ENCODE measurements around the gene PKN1.

DNA sequence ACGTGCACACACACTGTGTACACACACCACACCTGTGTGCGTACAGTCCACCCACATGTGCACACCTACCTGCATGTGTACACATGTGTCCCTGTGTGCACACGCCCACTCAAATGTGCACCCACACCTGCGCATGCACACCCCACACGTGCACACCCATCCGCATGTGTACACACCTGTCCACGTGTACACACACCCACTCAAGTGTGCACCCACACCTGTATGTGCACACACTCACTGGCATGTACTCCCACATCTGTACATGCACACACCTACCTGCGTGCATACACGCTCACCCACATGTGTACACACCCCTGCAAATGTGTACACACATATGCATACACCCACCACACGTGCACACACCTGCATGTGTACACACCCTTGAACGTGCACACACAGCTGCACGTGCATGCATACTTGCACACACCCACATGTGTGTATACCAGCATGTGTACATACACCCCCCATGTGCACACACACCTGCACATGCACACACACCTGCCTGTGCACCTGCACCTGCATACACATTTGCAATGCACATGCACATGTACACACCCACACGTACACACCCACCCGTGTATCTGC, 10.6 kb downstream of the PKN1 start:
- TF ChIP-seq, protein P1, sequence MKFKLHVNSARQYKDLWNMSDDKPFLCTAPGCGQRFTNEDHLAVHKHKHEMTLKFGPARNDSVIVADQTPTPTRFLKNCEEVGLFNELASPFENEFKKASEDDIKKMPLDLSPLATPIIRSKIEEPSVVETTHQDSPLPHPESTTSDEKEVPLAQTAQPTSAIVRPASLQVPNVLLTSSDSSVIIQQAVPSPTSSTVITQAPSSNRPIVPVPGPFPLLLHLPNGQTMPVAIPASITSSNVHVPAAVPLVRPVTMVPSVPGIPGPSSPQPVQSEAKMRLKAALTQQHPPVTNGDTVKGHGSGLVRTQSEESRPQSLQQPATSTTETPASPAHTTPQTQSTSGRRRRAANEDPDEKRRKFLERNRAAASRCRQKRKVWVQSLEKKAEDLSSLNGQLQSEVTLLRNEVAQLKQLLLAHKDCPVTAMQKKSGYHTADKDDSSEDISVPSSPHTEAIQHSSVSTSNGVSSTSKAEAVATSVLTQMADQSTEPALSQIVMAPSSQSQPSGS (IDR thresholded peaks at IDR 0.05; ENCODE audit: low read length), result no peak
- TF ChIP-seq, protein P2, sequence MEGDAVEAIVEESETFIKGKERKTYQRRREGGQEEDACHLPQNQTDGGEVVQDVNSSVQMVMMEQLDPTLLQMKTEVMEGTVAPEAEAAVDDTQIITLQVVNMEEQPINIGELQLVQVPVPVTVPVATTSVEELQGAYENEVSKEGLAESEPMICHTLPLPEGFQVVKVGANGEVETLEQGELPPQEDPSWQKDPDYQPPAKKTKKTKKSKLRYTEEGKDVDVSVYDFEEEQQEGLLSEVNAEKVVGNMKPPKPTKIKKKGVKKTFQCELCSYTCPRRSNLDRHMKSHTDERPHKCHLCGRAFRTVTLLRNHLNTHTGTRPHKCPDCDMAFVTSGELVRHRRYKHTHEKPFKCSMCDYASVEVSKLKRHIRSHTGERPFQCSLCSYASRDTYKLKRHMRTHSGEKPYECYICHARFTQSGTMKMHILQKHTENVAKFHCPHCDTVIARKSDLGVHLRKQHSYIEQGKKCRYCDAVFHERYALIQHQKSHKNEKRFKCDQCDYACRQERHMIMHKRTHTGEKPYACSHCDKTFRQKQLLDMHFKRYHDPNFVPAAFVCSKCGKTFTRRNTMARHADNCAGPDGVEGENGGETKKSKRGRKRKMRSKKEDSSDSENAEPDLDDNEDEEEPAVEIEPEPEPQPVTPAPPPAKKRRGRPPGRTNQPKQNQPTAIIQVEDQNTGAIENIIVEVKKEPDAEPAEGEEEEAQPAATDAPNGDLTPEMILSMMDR (IDR thresholded peaks at IDR 0.05 in 2 of 3, conservative IDR thresholded peaks at IDR 0.05 in 1 of 3; ENCODE audit: control insufficient read depth in 2 of 3, extremely low read depth in 1 of 3, insufficient read depth in 1 of 3, low read depth in 3 of 3, low read length in 3 of 3), result no peak
- TF ChIP-seq, protein P3, sequence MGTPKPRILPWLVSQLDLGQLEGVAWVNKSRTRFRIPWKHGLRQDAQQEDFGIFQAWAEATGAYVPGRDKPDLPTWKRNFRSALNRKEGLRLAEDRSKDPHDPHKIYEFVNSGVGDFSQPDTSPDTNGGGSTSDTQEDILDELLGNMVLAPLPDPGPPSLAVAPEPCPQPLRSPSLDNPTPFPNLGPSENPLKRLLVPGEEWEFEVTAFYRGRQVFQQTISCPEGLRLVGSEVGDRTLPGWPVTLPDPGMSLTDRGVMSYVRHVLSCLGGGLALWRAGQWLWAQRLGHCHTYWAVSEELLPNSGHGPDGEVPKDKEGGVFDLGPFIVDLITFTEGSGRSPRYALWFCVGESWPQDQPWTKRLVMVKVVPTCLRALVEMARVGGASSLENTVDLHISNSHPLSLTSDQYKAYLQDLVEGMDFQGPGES (IDR thresholded peaks at IDR 0.05), result no peak
- no peak for TF ChIP-seq CREM (IDR thresholded peaks at IDR 0.05; ENCODE audit: low read depth)

Measured in GM12878 (cell line).